OCI-LY7 (cell line): ENCODE data around the gene GIGYF1. TPM values are rescaled to one million over a fixed set of nuclear protein-coding genes. Genes with fewer than 3 reads are reported as not detected.

Source experiments
- BruUV-seq: library from RNA; stranded (reverse); fragments of 400-500 nt; replicated peaks from 2 replicates; lab custom pipeline; 2021; lab: Mats Ljungman, UMichigan
- CTCF ChIA-PET: fragments of 300-600 bp; sonication (Branson Sonifier 250); formaldehyde crosslinking; loops from one replicate; lab custom pipeline; 2022; ENCODE audit warnings: antibody characterized with exemption; ENCODE audit not compliant: unreplicated experiment; lab: Charles Lee
- POLR2A ChIA-PET: fragments of 300-600 bp; sonication (Branson Sonifier 250); formaldehyde crosslinking; loops from one replicate; lab custom pipeline; 2022; ENCODE audit warnings: antibody characterized with exemption; lab: Charles Lee
- DNase-seq: peaks from one replicate; pipeline ENCODE4 v3.0.0-alpha.2; 2015; ENCODE audit warnings: low spot score
- H2AFZ ChIP-seq: fragments of 200-600 bp; sonication (generic), shearing (Covaris generic); 2 replicates; pipeline ENCODE4 v1.6.1; 2014; ENCODE audit warnings: mild to moderate bottlenecking, antibody characterized with exemption, low read length, moderate library complexity
- H3K27ac ChIP-seq: fragments of 200-600 bp; sonication (generic); 2 replicates; pipeline ENCODE4 v1.5.1; 2014; ENCODE audit warnings: mixed run types, low read depth, mild to moderate bottlenecking, moderate library complexity, low read length, inconsistent platforms; ENCODE audit not compliant: poor library complexity, severe bottlenecking
- H3K36me3 ChIP-seq: fragments of 200-600 bp; sonication (generic); 2 replicates; pipeline ENCODE4 v1.6.1; 2014; ENCODE audit warnings: mild to moderate bottlenecking, antibody characterized with exemption, low read length, moderate library complexity, mixed read lengths; ENCODE audit not compliant: insufficient read depth
- H3K4me1 ChIP-seq: fragments of 200-600 bp; sonication (generic); 2 replicates; pipeline ENCODE4 v1.5.1; 2014; ENCODE audit warnings: mild to moderate bottlenecking, low read length; ENCODE audit not compliant: insufficient read depth, poor library complexity, severe bottlenecking
- H3K4me2 ChIP-seq: fragments of 200-600 bp; sonication (generic); 2 replicates; pipeline ENCODE4 v1.6.1; 2014; ENCODE audit warnings: mild to moderate bottlenecking, low read length
- H3K4me3 ChIP-seq: fragments of 200-600 bp; sonication (generic); 2 replicates; pipeline ENCODE4 v1.5.1; 2014; ENCODE audit warnings: mild to moderate bottlenecking, low read depth, low read length; ENCODE audit not compliant: poor library complexity, severe bottlenecking
- H3K79me2 ChIP-seq: fragments of 200-600 bp; sonication (generic); 2 replicates; pipeline ENCODE4 v1.6.1; 2016; ENCODE audit warnings: low read depth, mild to moderate bottlenecking, low read length, moderate library complexity, mixed read lengths; ENCODE audit not compliant: insufficient read depth
- H3K9me2 ChIP-seq: fragments of 200-600 bp; sonication (generic); 2 replicates; pipeline ENCODE4 v1.6.1; 2016; ENCODE audit warnings: mild to moderate bottlenecking, low read length, mixed read lengths; ENCODE audit not compliant: insufficient read depth
- H3K9me3 ChIP-seq: fragments of 200-600 bp; sonication (generic); 2 replicates; pipeline ENCODE4 v1.6.1; 2014; ENCODE audit warnings: mild to moderate bottlenecking, mixed run types, low read length, mixed read lengths
- H4K20me1 ChIP-seq: fragments of 200-600 bp; sonication (generic); 2 replicates; pipeline ENCODE4 v1.6.1; 2014; ENCODE audit warnings: mild to moderate bottlenecking, antibody characterized with exemption, low read length, moderate library complexity, mixed read lengths; ENCODE audit not compliant: insufficient read depth
- CTCF ChIP-seq: fragments of 200-600 bp; sonication (generic); conservative IDR thresholded peaks from 2 replicates; pipeline ENCODE4 v1.5.1; 2014; ENCODE audit warnings: mild to moderate bottlenecking, antibody characterized with exemption, low read length, moderate library complexity, mixed read lengths
- EZH2phosphoT487 ChIP-seq: fragments of 200-600 bp; sonication (generic); IDR thresholded peaks from 2 replicates; pipeline ENCODE4 v1.6.1; 2018; ENCODE audit warnings: low read depth, borderline replicate concordance, mild to moderate bottlenecking, mixed run types, antibody characterized with exemption, low read length, moderate library complexity, mixed read lengths
- intact Hi-C: fragments of 100-400 bp; cut with micrococcal nuclease; formaldehyde crosslinking; loops from one replicate; pipeline ENCODE4 v1.10.0; 2022; ENCODE audit not compliant: unreplicated experiment
- total RNA-seq, 2 experiments: library from RNA; depleted of rRNA in 1 of 2; stranded (reverse); fragments of >200 nt in 1 of 2; shearing (Covaris generic) in 1 of 2; gene quantifications; 2 replicates each; pipeline ENCODE4 v1.2.3, GENCODE V29; 2014 to 2022

GIGYF1 gene
- total RNA-seq, 2 experiments from 2014 or later = 40.2 to 52.0 TPM

- TF ChIP-seq EZH2phosphoT487 = no peak
- TF ChIP-seq CTCF = no peak
- H3K79me2 ChIP-seq = peaks cover 8% of the 10 kb centered on the region; the same call in 1 of the 2 replicates
- H3K4me3 ChIP-seq = no peak overlapping the region
- H2AFZ ChIP-seq = no peak overlapping the region
- H3K27ac ChIP-seq = no peak overlapping the region
- no TSS peak for BruUV-seq
- H3K9me2 ChIP-seq = no peaks in the 10 kb centered on the region
- no peak for DNase-seq
- 0 out of 2 replicates have a peak, but pooled peaks cover 4% of the 10 kb centered on the region for H4K20me1 ChIP-seq
- H3K9me3 ChIP-seq = no peaks in the 10 kb centered on the region
- intact Hi-C loops = loop anchor here (10.0 kb wide), 1 partner anchor 203 kb away; the partner anchor contains the start of gene TSC22D4
- peaks cover 64% of the 10 kb centered on the region for H3K36me3 ChIP-seq
- no peak overlapping the region for H3K4me2 ChIP-seq
- H3K4me1 ChIP-seq = peaks cover 9% of the 10 kb centered on the region
- POLR2A ChIA-PET = interaction anchor here (0.6 kb wide), 1 partner anchor 635 kb away, joined by 6 read pairs; no protein-coding TSS in a partner anchor
- CTCF ChIA-PET = interaction anchor here (0.6 kb wide), 1 partner anchor 9 kb away, joined by 4 read pairs; no protein-coding TSS in a partner anchor
Measured at GRCh38 chr7:100677308-100678267, 16.5 kb downstream of the GIGYF1 start.

- Histone ChIP-seq H3K4me1 (peaks cover 9% of the 10 kb centered on the region), H3K4me2 (peak overlapping the region; percentile 80), H4K20me1 (0 out of 2 replicates have a peak, but pooled peaks cover 4% of the 10 kb centered on the region), H3K4me3 (peak overlapping the region; percentile 99), H3K36me3 (peaks cover 55% of the 10 kb centered on the region), H3K9me3 (no peaks in the 10 kb centered on the region), H3K27ac (peak overlapping the region; percentile 64), H3K9me2 (no peaks in the 10 kb centered on the region), H3K79me2 (peaks cover 8% of the 10 kb centered on the region; the same call in 1 of the 2 replicates), H2AFZ (no peak overlapping the region)
- CTCF ChIA-PET = interaction anchor here (1.4 kb wide), 1 partner anchor 42 kb away, joined by 16 read pairs; no protein-coding TSS in a partner anchor
- intact Hi-C loops = loop anchor here (1.0 to 10.0 kb wide), 2 partner anchors 15 to 202 kb away; partner anchors contain the start of gene TSC22D4
- POLR2A ChIA-PET = no interaction called here
- no TSS peak for BruUV-seq
- TF ChIP-seq CTCF (no peak), EZH2phosphoT487 (no peak)
- DNase-seq = no peak
Measured at GRCh38 chr7:100676501-100677306, 17.3 kb downstream of the GIGYF1 start.
